CD8-positive, alpha-beta memory T cell (primary cell): ENCODE measurements around the gene CACNB4. TPM values are rescaled to one million over a fixed set of nuclear protein-coding genes. Genes with fewer than 3 reads are reported as not detected.

ENCODE experiments used
- CTCF ChIA-PET: fragments of 350-600 bp; sonication (Branson Sonifier 250); formaldehyde crosslinking; loops from one replicate; lab custom pipeline; 2021; ENCODE audit warnings: antibody characterized with exemption; lab: Charles Lee
- POLR2A ChIA-PET: fragments of 350-600 bp; sonication (Branson Sonifier 250); formaldehyde crosslinking; loops from one replicate; lab custom pipeline; 2021; ENCODE audit warnings: antibody characterized with exemption; lab: Charles Lee
- DNase-seq, 5 donors: peaks; one replicate each; pipeline versions ENCODE4 v3.0.0 to v3.0.0-alpha.2; 2020 to 2022; ENCODE audit warnings: mixed read lengths in 1 of 5
- H3K27ac ChIP-seq: one replicate; pipeline ENCODE4 v1.7.0; 2013; ENCODE audit warnings: low read depth, mild to moderate bottlenecking, low read length, moderate library complexity
- H3K27me3 ChIP-seq: 2 replicates; pipeline ENCODE4 v1.7.0; 2013; ENCODE audit warnings: low read length, mild to moderate bottlenecking; ENCODE audit not compliant: insufficient read depth, poor library complexity, severe bottlenecking
- H3K36me3 ChIP-seq: 2 replicates; pipeline ENCODE4 v1.7.0; 2013; ENCODE audit warnings: mild to moderate bottlenecking, low read length, moderate library complexity; ENCODE audit not compliant: insufficient read depth
- H3K4me1 ChIP-seq: 2 replicates; pipeline ENCODE4 v1.7.0; 2013; ENCODE audit warnings: mild to moderate bottlenecking, low read length, moderate library complexity; ENCODE audit not compliant: insufficient read depth
- H3K4me3 ChIP-seq: 2 replicates; pipeline ENCODE4 v1.7.0; 2013; ENCODE audit warnings: mild to moderate bottlenecking, low read length
- H3K9me3 ChIP-seq: 2 replicates; pipeline ENCODE4 v1.7.0; 2013; ENCODE audit warnings: mild to moderate bottlenecking, low read length
- H3K27ac Mint-ChIP-seq, 8 donors: one replicate each; pipeline ENCODE4 v1.8.0; 2020 to 2021; ENCODE audit warnings: mixed read lengths in 8 of 8, mild to moderate bottlenecking in 6 of 8, inconsistent platforms in 3 of 8, moderate library complexity in 3 of 8
- H3K27me3 Mint-ChIP-seq, 2 donors: one replicate each; pipeline ENCODE4 v1.8.0; 2020 to 2021; ENCODE audit warnings: mixed read lengths in 2 of 2, mild to moderate bottlenecking in 1 of 2, moderate library complexity in 1 of 2
- H3K36me3 Mint-ChIP-seq, 3 donors: one replicate each; pipeline ENCODE4 v1.8.0; 2020 to 2021; ENCODE audit warnings: mixed read lengths in 3 of 3, inconsistent platforms in 1 of 3, mild to moderate bottlenecking in 1 of 3
- H3K4me1 Mint-ChIP-seq, 3 donors: one replicate each; pipeline ENCODE4 v1.8.0; 2020 to 2021; ENCODE audit warnings: mixed read lengths in 3 of 3, inconsistent platforms in 1 of 3, mild to moderate bottlenecking in 1 of 3
- H3K4me3 Mint-ChIP-seq, 7 donors: one replicate each; pipeline ENCODE4 v1.8.0; 2020 to 2021; ENCODE audit warnings: mixed read lengths in 7 of 7, mild to moderate bottlenecking in 6 of 7, moderate library complexity in 4 of 7, inconsistent platforms in 2 of 7
- H3K9me3 Mint-ChIP-seq, 5 donors: one replicate each; pipeline ENCODE4 v1.8.0; 2020 to 2022; ENCODE audit warnings: mixed read lengths in 5 of 5, mild to moderate bottlenecking in 3 of 5, moderate library complexity in 2 of 5, inconsistent platforms in 1 of 5
- polyA plus RNA-seq: library from polyadenylated mRNA; unstranded; fragments of 300-500 nt; fragmentation: Illumina TruSeq; gene quantifications from one replicate; pipeline ENCODE4 v1.2.3, GENCODE V29; 2021
- total RNA-seq, 2 experiments: library from RNA; stranded (reverse); gene quantifications; one replicate each; pipeline ENCODE4 v1.2.3, GENCODE V29; 2021

CACNB4 gene
- total and polyA plus RNA-seq, 3 experiments from 2014 or later, result 0.18 to 0.20 TPM; not detected in 1

- Histone ChIP-seq H3K4me3 (no peak overlapping the region), H3K4me1 (no peaks in the 10 kb centered on the region), H3K27me3 (no peaks in the 10 kb centered on the region), H3K27ac (no peak overlapping the region), H3K9me3 (no peaks in the 10 kb centered on the region), H3K36me3 (no peaks in the 10 kb centered on the region)
- POLR2A ChIA-PET, result no interaction called here
- Mint-ChIP-seq H3K36me3 (no peaks in the 10 kb centered on the region), H3K4me1 (no peaks in the 10 kb centered on the region), H3K27me3 (peaks cover 3 to 24% of the 10 kb centered on the region in 2 donors), H3K27ac (no peak overlapping the region), H3K4me3 (no peak overlapping the region), H3K9me3 (no peaks in the 10 kb centered on the region)
- CTCF ChIA-PET, result no interaction called here
- DNase-seq, result no peak
These were observed 237.7 kb downstream of the CACNB4 start for GRCh38 chr2:151861174-151861573.

DNA sequence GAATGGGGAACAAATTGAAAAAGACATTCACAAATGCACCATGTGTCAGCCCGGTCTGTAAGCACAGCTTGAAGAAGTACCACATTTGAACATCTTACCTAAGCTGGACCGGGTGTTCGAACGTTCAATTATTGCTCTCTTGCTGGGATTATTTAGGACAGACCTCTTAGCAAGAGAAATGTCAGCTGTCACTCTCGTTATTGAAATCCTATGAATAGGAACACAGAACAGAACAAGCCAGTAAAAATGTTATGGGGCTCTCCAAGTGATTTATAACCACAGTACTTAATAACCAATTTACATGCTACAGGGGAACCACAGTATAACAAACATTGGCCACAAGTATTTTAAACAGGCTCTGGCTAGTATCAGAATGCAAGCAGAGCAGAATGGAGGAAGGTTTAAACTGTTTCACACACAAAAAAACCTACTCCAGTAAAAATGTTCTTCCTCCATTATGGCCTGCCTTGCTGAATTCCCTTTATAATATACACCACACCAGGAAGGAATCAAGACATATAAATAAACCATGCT is 238.2 kb downstream of the CACNB4 start:
- H3K27me3 ChIP-seq, result no peaks in the 10 kb centered on the region
- Mint-ChIP-seq H3K4me3 (no peak overlapping the region), H3K9me3 (no peaks in the 10 kb centered on the region), H3K4me1 (no peaks in the 10 kb centered on the region), H3K27ac (no peak overlapping the region), H3K36me3 (no peaks in the 10 kb centered on the region), H3K27me3 (peaks cover 3 to 21% of the 10 kb centered on the region in 2 donors)
- no peaks in the 10 kb centered on the region for H3K4me1 ChIP-seq
- ChIA-PET CTCF (no interaction called here), POLR2A (no interaction called here)
- no peaks in the 10 kb centered on the region for H3K36me3 ChIP-seq
- no peak for DNase-seq
- H3K4me3 ChIP-seq, result no peak overlapping the region
- no peaks in the 10 kb centered on the region for H3K9me3 ChIP-seq
- no peak overlapping the region for H3K27ac ChIP-seq

DNA sequence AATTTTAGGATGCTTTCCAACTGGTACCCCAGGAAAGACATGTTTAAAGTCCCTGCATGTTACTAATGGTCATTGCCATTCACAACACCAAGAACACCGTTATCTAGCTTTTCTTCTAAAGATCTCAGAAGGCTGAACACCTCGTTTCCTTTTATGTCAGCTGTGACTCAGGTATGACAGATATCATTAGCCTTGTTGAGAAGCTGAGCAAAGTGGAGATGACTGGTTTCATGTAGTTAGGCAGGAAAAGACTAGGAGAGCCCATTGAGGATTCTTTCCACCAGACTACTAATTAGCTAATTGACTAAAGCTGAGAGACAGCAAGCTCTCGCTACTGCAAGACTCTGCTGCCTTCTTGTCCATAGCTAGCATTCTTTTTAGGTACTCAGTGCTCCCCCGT is 238.6 kb downstream of the CACNB4 start:
- H3K4me1 ChIP-seq, result no peaks in the 10 kb centered on the region
- DNase-seq, result no peak
- no peaks in the 10 kb centered on the region for H3K27me3 ChIP-seq
- no peaks in the 10 kb centered on the region for H3K36me3 Mint-ChIP-seq
- H3K27ac ChIP-seq, result no peak overlapping the region
- no peaks in the 10 kb centered on the region for H3K9me3 Mint-ChIP-seq
- H3K4me3 Mint-ChIP-seq, result no peak overlapping the region
- ChIA-PET POLR2A (no interaction called here), CTCF (no interaction called here)
- H3K27ac Mint-ChIP-seq, result no peak overlapping the region
- H3K4me3 ChIP-seq, result no peak overlapping the region
- no peaks in the 10 kb centered on the region for H3K36me3 ChIP-seq
- H3K4me1 Mint-ChIP-seq, result no peaks in the 10 kb centered on the region
- peaks cover 3 to 18% of the 10 kb centered on the region in 2 donors for H3K27me3 Mint-ChIP-seq
- H3K9me3 ChIP-seq, result no peaks in the 10 kb centered on the region

DNA sequence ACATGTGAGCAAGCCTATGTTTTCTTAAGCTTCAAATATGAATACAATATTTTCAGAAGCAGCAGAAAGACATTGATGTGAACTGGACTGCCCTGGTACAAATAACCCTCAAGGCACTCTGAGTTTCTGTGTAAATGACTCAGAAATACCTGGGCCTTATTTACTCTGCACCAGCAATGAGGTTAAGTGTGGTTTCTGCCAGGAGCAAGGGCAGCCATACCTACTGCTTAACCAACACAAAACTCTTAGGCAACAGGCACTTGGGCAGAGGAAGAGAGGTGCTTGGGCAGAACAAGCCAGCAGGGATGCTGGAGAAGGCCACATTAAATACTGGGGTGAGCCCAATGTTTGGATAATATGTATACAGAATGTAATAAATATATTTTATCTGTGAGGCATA is 241.2 kb downstream of the CACNB4 start:
- H3K4me3 Mint-ChIP-seq, result no peak overlapping the region
- H3K36me3 ChIP-seq, result no peaks in the 10 kb centered on the region
- H3K36me3 Mint-ChIP-seq, result no peaks in the 10 kb centered on the region
- H3K27me3 Mint-ChIP-seq, result peaks cover 2 to 18% of the 10 kb centered on the region in 2 donors
- H3K27me3 ChIP-seq, result no peaks in the 10 kb centered on the region
- ChIA-PET CTCF (no interaction called here), POLR2A (no interaction called here)
- H3K9me3 ChIP-seq, result no peaks in the 10 kb centered on the region
- no peak overlapping the region for H3K27ac ChIP-seq
- no peaks in the 10 kb centered on the region for H3K4me1 ChIP-seq
- no peaks in the 10 kb centered on the region for H3K4me1 Mint-ChIP-seq
- no peak overlapping the region for H3K27ac Mint-ChIP-seq
- no peaks in the 10 kb centered on the region for H3K9me3 Mint-ChIP-seq
- no peak overlapping the region for H3K4me3 ChIP-seq
- DNase-seq, result no peak

DNA sequence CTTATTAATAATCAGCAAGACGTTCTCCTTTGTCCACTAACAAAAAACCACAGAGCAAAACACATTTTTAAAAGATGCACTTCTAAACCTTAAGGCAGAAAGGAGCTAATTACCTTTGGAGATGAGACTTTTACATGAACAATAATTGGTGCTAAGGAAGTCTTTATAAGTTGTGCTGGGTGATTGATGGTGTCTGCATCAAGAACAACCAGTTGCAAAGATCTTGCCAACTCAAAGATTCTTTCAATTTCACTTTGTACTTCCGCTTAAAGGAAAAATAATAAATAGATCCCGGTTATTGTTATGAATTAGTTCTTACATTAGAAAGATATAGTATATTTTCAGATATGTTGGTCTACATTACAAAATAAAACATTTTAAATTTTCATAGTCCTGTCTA is 243.7 kb downstream of the CACNB4 start:
- no peaks in the 10 kb centered on the region for H3K27me3 ChIP-seq
- no peaks in the 10 kb centered on the region for H3K9me3 Mint-ChIP-seq
- H3K36me3 Mint-ChIP-seq, result no peaks in the 10 kb centered on the region
- no peaks in the 10 kb centered on the region for H3K4me1 Mint-ChIP-seq
- H3K27ac ChIP-seq, result no peak overlapping the region
- ChIA-PET CTCF (interaction anchor here (0.6 kb wide), 1 partner anchor 13 kb away, joined by 3 read pairs; no protein-coding TSS in a partner anchor), POLR2A (no interaction called here)
- H3K4me1 ChIP-seq, result no peaks in the 10 kb centered on the region
- H3K9me3 ChIP-seq, result no peaks in the 10 kb centered on the region
- no peak overlapping the region for H3K4me3 Mint-ChIP-seq
- no peak overlapping the region for H3K27ac Mint-ChIP-seq
- DNase-seq, result no peak
- H3K36me3 ChIP-seq, result no peaks in the 10 kb centered on the region
- peaks cover 0 to 9% of the 10 kb centered on the region in 2 donors for H3K27me3 Mint-ChIP-seq
- no peak overlapping the region for H3K4me3 ChIP-seq

DNA sequence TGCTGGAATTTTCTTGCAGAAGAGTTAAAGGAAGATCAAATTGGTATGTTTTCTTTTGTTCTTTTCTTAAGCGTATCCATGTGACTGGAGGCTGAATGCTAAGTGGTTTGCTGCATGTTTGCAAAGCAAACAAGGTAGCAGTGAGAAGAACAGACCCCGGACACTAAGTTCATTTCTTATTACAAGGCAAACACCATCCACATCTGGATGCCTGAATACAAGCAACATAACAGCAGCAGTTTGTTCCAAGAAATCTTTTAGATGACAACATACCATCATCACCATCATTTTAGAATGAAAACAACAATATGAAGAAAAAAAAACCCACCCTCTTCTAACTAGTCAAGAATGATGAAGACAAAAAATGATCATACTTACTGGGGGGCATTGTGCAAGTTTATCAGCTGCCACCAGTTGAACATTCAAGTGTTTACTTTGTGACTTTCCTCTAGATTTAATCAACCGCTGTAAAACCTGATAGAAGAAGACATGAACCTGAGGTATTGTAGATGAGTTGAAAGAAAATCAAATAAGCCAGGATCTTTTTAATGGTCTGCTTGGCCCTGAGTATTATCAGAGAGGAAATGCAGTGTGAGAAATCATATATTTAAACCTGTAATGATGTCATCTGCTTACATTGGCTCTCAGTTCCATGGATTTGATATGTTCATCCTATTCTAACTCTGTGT is 245.6 kb downstream of the CACNB4 start:
- Mint-ChIP-seq H3K27ac (no peak overlapping the region), H3K4me1 (no peaks in the 10 kb centered on the region), H3K36me3 (no peaks in the 10 kb centered on the region), H3K9me3 (no peaks in the 10 kb centered on the region), H3K4me3 (no peak overlapping the region), H3K27me3 (peaks cover 0 to 9% of the 10 kb centered on the region in 2 donors)
- Histone ChIP-seq H3K36me3 (no peaks in the 10 kb centered on the region), H3K27ac (no peak overlapping the region), H3K4me1 (no peaks in the 10 kb centered on the region), H3K27me3 (no peaks in the 10 kb centered on the region), H3K4me3 (no peak overlapping the region), H3K9me3 (no peaks in the 10 kb centered on the region)
- CTCF ChIA-PET, result no interaction called here
- DNase-seq, result no peak
- POLR2A ChIA-PET, result no interaction called here

GRCh38 chr2:151852260-151853069 is 246.4 kb downstream of the CACNB4 start:
- H3K4me3 ChIP-seq, result no peak overlapping the region
- H3K27ac Mint-ChIP-seq, result no peak overlapping the region
- H3K9me3 ChIP-seq, result no peaks in the 10 kb centered on the region
- peaks cover 0 to 9% of the 10 kb centered on the region in 2 donors for H3K27me3 Mint-ChIP-seq
- CTCF ChIA-PET, result no interaction called here
- no peaks in the 10 kb centered on the region for H3K4me1 ChIP-seq
- no peaks in the 10 kb centered on the region for H3K36me3 ChIP-seq
- no peak overlapping the region for H3K4me3 Mint-ChIP-seq
- DNase-seq, result no peak
- no peaks in the 10 kb centered on the region for H3K4me1 Mint-ChIP-seq
- H3K9me3 Mint-ChIP-seq, result no peaks in the 10 kb centered on the region
- H3K36me3 Mint-ChIP-seq, result no peaks in the 10 kb centered on the region
- H3K27me3 ChIP-seq, result no peaks in the 10 kb centered on the region
- POLR2A ChIA-PET, result no interaction called here
- no peak overlapping the region for H3K27ac ChIP-seq

DNA sequence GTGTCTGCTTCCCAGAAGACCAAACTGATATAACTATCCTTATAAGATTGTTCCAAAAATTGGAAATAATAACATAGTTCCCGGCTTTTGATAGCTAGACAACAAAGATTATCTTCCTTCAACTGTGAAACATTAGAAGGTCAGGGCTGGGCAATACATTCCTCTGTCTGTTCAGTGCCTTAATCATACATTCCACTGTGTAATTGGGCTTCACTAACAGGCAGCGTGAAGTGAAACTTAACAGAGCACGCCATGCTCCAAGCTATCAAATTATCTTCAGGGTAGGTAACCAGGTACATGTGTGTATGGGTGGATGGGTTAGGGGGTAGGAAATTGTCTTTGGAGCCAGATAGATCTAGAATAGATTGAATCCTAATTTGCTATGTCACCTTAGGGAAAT is 247.1 kb downstream of the CACNB4 start:
- H3K4me3 ChIP-seq, result no peak overlapping the region
- H3K9me3 ChIP-seq, result no peaks in the 10 kb centered on the region
- H3K27ac Mint-ChIP-seq, result no peak overlapping the region
- H3K27me3 Mint-ChIP-seq, result peaks cover 0 to 9% of the 10 kb centered on the region in 2 donors
- ChIA-PET POLR2A (no interaction called here), CTCF (no interaction called here)
- no peaks in the 10 kb centered on the region for H3K9me3 Mint-ChIP-seq
- no peaks in the 10 kb centered on the region for H3K36me3 ChIP-seq
- no peaks in the 10 kb centered on the region for H3K36me3 Mint-ChIP-seq
- H3K27me3 ChIP-seq, result no peaks in the 10 kb centered on the region
- DNase-seq, result no peak
- no peaks in the 10 kb centered on the region for H3K4me1 ChIP-seq
- no peak overlapping the region for H3K27ac ChIP-seq
- no peak overlapping the region for H3K4me3 Mint-ChIP-seq
- H3K4me1 Mint-ChIP-seq, result no peaks in the 10 kb centered on the region
